AML-193 (cell line): Measurements from ENCODE around the gene CDH16.
"Not testable (repeated sequence)": the region's sequence is repeated elsewhere in the genome, so short reads cannot be mapped to it uniquely, and the experiment has no call there.

Source experiments
- DNase-seq, 2 experiments: peaks; one replicate each; lab custom pipeline; 2025; lab: John Stamatoyannopoulos, UW

Gene CDH16

DNA sequence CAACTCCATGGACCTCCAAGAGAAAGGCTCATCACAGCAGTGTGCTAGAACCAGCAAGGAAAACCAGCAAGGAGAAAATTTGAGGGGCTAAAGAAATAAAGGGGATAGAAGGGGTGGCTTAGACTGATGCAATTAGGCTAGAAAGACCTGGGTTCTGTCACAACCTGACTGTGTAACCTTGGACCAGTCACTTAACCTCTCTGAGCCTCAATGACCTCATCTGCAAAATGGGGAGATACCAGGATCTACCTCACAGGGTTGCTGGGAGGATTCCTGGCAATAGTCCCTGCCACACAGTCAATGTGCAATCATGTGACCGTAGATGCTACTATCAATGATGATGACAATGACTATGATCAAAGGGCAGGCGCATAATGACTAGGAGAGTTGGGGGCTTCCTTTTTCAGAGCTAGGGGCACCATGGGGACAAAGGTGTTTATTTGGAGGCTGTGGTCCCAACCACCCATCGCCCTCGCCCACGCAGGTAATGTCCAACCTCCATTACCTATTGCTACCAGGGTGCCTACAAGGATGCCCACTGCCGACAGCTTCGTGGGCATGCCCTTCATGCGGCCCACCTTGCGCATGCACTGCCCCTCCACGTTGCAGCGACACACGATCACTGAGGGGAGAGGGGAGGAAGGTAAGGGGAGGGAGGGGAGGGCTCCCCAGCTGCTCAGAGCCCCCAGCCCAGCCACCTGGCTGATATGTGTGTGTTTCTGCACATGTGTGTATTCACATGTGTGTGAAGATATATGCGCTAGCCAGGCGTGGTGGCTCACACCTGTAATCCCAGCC is 9.7 kb downstream of the CDH16 start:
- DNase-seq: no peak

DNA sequence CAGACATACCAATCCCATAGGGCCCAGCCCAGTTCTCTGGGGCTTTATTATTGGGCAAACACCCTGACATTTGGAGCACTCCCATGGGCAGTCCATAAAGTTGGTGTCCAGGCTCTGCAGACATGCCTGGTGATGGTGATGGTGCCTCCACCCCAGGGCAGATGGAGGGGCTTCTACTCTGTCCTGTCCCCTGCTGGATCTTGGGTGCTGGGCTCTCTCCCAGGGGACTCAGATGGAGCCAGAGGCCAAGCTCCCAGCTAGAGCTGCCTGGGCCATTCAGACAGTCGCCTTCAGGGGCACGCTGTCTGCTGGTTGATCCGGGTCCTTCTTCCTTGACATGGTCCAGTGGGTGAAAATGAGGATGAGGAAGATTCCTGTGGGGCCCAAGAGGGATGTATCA is 10.6 kb downstream of the CDH16 start:
- no peak for DNase-seq

GRCh38 chr16:66906916-66907836 is 11.5 kb downstream of the CDH16 start:
- no peak for DNase-seq

DNA sequence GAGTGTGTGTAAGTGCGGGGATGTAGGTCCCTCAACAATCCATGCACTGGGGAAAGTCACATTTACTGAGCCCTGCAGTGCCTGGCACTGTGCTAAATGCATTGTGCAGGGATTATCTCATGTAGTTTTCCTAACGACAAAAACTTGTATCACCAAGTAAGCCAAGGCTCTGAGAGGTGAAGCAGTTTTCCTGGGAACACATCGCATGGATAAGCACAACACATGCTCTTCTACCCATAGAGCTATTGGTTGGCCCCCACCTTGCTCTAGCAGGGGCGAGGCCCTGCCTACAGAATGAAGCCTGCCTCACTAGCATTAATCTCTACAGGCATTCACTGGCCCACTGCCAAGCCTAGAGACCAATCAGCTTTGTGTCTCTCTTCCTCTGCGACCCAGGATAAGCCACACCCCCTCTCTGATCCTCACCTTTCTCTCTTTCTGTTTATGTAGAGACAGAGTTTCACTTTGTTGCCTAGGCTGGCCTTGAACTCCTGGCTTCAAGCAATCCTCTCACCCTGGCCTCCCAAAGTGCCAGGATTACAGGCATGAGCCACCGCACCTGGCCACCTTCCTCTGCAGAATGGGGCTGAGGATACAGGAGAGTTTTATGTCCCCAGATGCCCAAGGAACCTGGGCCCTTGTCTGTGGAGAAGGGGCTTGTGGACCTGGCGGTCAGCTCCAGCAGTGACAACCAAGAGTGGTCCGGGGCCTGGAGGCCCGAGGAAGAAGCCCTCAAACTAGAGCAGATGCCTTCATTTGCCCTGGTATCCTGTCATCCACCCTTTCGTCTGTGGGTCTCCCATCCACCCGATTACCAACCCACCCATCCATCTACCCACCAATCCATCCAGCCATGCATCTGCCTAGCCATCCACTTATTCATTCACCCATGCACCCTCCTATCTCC is 12.8 kb downstream of the CDH16 start:
- DNase-seq: no peak

- no peak for DNase-seq
These were observed 13.6 kb downstream of the CDH16 start for GRCh38 chr16:66904846-66905632.

GRCh38 chr16:66904428-66904845 is 14.2 kb downstream of the CDH16 start:
- no peak for DNase-seq

- DNase-seq: no peak
These were observed 14.9 kb downstream of the CDH16 start for GRCh38 chr16:66903544-66904427.

DNA sequence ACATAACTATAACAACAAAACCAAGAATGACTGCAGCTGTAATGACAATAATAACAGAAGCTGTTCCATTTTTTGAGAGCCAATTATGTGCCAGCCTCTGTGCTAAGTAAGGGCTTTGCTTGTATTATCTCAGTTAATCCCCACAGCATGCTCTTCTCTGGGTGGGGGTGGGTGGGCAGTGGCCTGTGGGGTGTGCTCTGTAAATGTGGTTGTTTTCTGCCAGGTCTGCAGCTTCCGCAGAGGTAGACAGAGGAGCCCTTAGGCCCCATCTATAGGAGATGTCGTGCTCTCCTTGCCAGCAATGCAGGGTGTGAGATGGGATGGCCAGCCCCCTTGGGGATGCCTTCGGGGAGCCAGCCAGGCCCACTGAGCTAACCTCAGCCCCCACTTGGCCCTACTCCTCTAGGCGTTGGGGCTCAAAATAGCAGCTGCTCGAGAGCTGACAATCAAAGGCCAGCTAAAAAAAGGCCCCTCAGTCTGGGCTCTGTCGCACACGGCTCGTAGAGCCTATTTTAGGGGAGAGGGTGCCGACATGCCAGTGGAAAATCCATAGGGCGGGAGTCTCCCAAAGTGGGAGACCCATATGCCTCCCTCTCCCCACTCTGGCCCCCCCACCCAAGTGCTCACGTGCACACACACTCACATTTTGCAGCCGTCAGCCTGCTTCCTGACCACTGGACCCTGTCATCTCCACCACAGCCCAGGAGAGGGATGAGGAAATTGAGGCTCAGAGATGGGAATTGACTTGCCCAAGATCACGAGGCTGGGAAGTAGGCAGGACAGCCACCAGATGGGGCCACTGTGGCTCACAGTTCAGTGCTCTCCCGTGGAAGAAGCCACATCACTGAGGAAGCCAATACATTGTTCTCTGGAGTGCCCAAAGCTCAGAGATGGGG is 15.8 kb downstream of the CDH16 start:
- DNase-seq: no peak

GRCh38 chr16:66901626-66902025 is 17.1 kb downstream of the CDH16 start:
- no peak for DNase-seq

- DNase-seq: no peak
These were observed 17.8 kb downstream of the CDH16 start for GRCh38 chr16:66900721-66901441.

DNA sequence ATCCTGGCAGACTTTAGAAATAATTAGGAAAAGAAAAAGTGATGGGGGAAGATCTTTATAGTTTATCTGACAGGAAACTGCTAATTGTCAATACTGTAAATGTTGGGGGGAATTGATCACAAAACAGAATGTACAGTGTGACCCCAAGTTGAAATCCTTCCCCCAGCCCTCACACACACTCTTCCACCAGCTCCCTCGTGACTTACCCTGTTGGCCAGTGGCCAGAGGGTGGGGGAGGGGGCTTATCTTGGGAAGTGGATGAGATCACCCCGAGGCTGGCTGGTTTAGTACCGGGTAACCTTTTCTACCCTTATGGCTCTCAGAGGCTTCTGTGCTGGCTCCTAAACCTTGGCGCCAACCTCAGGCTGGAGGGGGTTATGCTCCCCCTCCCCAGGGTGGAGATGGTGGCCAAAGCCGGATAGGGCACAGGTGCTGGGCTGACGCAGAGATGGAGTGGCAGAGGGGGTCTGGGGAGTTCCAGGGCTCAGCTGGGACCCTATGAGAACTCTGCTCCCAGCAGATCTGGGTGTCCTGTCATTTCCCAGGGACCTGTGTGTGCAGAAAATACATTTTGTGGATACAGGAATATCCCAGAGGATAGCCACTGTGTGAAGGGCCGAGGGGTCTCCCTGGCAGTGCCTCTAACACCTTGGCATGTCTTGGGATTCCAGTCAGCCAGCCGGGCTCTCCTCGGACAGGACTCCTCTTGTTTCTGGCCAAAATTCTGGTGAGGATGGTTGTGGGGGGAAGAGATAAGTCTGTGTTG is 18.6 kb downstream of the CDH16 start:
- DNase-seq: no peak

GRCh38 chr16:66899310-66899944 is 19.3 kb downstream of the CDH16 start:
- DNase-seq: peak in 1 of 2 experiments; percentile 8

DNA sequence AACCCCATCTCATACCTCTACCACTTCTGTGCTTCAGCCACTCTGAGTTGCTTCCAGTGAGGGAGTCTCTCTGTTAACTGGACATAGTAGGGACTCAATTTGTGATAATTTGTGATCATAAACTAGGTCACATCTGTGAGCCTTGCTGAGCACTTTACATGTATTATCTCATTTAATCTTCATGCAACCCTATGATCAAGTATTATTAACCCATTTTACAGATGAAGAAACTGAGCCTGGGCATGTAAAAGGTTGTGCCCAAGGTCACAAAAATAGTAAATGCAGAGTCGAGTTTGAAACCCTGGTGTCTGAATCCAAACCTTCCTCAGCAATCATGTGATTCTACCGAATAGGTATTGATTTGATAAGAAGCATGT is 19.8 kb downstream of the CDH16 start:
- DNase-seq: no peak

DNA sequence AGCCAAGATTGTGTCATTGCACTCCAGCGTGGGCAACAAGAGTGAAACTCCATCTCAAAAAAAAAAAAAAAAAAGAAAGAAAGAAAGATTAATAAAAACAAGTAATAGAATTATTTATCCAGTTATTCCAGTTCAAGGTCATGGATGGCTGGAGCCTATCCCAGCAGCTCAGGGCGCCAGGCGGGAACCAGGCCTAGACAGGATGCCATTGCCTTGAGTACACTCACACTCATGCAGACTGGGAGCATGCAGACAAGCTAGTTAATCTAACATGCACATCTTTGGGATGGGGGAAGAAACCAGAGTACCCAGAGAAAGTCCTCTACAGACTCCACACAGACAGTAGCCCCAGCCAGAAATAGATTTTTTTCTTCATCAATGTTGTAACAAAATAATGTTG is 20.5 kb downstream of the CDH16 start:
- DNase-seq: no peak

- DNase-seq: not testable (repeated sequence)
These were observed 22.0 kb downstream of the CDH16 start for GRCh38 chr16:66896682-66897081.

DNA sequence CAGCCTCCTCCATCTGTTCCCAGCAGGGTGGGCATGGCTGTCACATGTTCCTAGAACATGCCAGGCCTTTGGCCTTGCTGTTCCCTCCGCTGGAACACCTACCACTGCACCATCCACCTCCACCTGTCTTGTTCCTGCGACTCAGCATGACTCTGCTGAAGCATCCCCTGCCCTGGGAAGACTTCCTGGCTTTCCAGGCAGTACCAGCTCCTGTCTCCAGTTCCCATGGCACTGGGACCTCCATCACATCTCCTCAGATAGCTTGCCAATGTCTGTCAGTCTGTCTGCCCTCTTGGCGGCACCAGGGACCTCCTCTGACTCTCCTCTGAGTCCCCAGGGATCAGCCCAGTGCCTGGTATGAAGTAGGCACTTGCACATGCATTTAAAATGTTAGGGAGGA is 22.7 kb downstream of the CDH16 start:
- DNase-seq: no peak

DNA sequence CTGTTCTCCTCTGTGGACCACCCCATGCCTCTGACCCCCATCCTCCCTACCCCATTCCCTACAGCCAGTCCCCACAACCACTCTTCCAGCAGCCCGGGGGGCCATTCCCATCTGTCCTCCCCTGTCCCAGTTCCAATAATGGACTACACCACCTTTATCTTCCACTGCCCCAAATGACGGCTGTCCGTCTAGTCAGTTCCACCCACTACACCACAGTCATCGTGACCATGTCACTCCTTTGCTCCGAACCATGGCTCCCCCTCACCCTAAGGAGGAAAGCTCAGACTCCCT is 23.1 kb downstream of the CDH16 start:
- DNase-seq: no peak
